ENCODE measurements around the gene FAM170B. TPM values are rescaled to one million over a fixed set of nuclear protein-coding genes. Genes with fewer than 3 reads are reported as not detected.

The FAM170B gene
- total RNA-seq, 6 donors from 2014 or later: 0.24 TPM; not detected in 5

DNA sequence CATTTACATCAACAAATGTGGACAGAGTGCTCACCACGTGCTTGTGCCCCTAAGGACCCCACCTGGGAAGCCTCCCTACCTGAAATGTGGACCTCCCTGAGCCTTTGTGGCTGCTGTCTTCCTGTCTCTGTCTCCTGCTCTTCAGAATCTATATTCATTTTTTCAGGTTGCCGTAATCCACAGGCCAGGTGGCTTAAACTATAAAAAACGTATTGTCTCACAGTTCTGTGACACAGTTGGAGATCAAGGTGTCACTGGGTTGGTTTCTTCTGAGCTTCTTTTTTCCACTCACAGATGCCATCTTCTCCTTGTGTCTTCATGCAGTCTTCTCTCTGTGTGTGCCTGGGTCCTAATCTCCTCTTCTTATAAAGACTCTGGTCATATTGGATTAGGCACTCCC lies 12.9 kb downstream of the FAM170B start:
- Histone ChIP-seq H3K4me1 (peaks cover 0 to under 1% (median 0%) of the 10 kb centered on the region in 4 donors), H3K27me3 (no peaks in the 10 kb centered on the region), H3K4me3 (no peak overlapping the region), H3K27ac (no peak overlapping the region), H3K9me3 (no peaks in the 10 kb centered on the region), H3K36me3 (no peaks in the 10 kb centered on the region)
- no peak for DNase-seq
- no peak for TF ChIP-seq EP300 (IDR thresholded peaks at IDR 0.05)
- ATAC-seq (ENCODE audit: low FRiP score in 2 of 2): no peak
- WGBS, 2 donors: 86 to 87% methylated on average over 3 of the region's 3 CpGs

DNA sequence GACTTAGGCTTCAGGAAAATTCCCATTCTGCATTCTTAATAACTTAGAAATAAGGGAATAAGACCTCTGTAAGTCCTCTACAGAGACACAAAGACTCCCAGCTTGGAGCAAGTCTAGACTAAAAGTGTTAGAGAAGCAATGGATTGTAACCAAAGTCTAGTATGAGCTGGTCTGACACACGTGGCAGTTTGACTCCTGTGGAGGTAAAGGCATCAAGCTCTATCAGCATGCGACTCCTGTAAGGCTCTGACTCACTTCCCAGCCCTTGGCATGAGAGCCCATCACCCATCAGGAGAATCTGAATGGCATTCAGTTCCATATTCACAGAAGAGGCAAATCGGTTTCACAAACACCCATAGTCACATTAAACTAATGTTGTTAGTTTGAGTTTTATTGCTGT lies 14.1 kb downstream of the FAM170B start:
- Histone ChIP-seq H3K36me3 (no peaks in the 10 kb centered on the region), H3K4me1 (peaks cover 0 to 8% (median 0%) of the 10 kb centered on the region in 4 donors), H3K9me3 (no peaks in the 10 kb centered on the region), H3K27me3 (no peaks in the 10 kb centered on the region), H3K27ac (no peak overlapping the region), H3K4me3 (no peak overlapping the region)
- DNase-seq: no peak
- TF ChIP-seq, protein P1, sequence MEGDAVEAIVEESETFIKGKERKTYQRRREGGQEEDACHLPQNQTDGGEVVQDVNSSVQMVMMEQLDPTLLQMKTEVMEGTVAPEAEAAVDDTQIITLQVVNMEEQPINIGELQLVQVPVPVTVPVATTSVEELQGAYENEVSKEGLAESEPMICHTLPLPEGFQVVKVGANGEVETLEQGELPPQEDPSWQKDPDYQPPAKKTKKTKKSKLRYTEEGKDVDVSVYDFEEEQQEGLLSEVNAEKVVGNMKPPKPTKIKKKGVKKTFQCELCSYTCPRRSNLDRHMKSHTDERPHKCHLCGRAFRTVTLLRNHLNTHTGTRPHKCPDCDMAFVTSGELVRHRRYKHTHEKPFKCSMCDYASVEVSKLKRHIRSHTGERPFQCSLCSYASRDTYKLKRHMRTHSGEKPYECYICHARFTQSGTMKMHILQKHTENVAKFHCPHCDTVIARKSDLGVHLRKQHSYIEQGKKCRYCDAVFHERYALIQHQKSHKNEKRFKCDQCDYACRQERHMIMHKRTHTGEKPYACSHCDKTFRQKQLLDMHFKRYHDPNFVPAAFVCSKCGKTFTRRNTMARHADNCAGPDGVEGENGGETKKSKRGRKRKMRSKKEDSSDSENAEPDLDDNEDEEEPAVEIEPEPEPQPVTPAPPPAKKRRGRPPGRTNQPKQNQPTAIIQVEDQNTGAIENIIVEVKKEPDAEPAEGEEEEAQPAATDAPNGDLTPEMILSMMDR (IDR thresholded peaks at IDR 0.05): no peak
- no peak for ATAC-seq (ENCODE audit: low FRiP score in 2 of 2)
- 61 to 68% methylated on average over 3 of the region's 3 CpGs for WGBS, 2 donors

DNA sequence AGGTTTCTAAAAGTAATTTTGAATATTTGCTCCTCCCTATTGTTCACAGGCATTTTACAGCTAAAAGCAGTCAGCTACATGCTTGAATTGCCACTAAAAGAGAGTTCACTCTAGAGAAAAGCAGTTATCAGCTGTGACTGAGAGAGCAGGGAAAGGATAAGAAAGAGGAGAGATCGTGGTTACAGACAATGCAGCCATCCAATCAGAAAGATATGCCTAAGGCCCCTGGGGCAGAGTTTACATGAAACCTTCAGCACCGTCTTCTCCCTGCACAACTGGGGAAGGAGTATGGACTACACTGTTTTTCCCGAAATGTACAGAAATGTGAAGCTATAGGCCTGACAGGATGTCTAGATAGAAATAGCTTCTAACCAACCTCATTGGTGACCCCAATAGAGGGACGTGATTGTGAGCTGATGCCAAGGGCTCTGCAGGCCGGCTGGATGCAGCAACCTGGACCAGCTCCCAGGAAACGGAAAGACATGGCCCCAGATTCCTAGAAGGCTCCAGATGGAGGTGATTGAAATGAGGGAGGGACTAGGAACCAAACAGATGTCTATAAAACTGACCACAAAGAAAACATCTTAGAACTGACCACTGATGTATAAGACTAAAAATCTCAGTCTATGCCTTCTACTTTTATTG lies 15.3 kb downstream of the FAM170B start:
- Histone ChIP-seq H3K36me3 (no peaks in the 10 kb centered on the region), H3K27ac (no peak overlapping the region), H3K4me1 (peaks cover 0 to 15% (median 4%) of the 10 kb centered on the region in 4 donors), H3K27me3 (no peaks in the 10 kb centered on the region), H3K4me3 (no peak overlapping the region), H3K9me3 (no peaks in the 10 kb centered on the region)
- WGBS, 2 donors: 74 to 76% methylated on average over 6 of the region's 6 CpGs
- ATAC-seq (ENCODE audit: low FRiP score in 2 of 2) (no peak), DNase-seq (no peak)
- TF ChIP-seq, protein P1 (IDR thresholded peaks at IDR 0.05): no peak
- TF ChIP-seq EP300 (IDR thresholded peaks at IDR 0.05): no peak
- no peak for TF ChIP-seq POLR2A (IDR thresholded peaks at IDR 0.05)
- no peak for TF ChIP-seq POLR2AphosphoS5 (IDR thresholded peaks at IDR 0.05)

DNA sequence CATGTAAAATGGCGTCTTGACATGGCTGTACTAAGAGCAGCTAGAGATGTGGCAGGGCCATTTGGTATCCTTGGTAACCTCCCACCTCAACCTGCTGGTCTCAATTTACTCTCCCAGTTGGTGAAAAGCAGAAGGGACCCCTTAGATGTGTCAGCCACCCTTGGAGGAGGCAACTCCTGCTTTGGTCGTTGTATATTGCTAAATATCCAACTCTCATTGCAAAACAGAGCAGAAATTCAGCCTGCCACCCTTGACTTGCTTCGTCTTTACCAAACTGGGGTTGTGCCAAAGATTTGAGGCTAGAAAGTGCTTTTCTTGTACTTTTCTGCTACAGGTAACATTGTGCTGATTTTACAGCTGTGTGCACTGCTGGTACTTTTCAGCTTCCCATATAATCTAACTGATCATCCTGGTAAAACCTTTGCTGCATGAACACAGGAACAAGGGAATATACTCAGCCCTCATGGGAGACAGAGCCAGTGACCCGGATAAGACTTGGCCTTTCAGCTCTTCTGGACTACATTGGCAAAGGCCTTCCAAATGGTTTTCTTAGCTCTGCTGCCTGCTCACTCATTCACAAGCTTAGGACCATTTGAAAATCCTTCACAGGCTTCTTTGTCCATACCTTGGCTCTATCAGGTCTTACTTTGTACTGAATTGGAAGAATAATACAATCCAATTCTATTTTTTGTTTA lies 16.3 kb downstream of the FAM170B start:
- DNase-seq (no peak), ATAC-seq (ENCODE audit: low FRiP score in 2 of 2) (no peak)
- H3K4me3 ChIP-seq: no peak overlapping the region
- no peak for TF ChIP-seq POLR2A (IDR thresholded peaks at IDR 0.05)
- no peak for TF ChIP-seq POLR2AphosphoS5 (IDR thresholded peaks at IDR 0.05)
- TF ChIP-seq EP300 (IDR thresholded peaks at IDR 0.05): no peak
- TF ChIP-seq, protein P1 (IDR thresholded peaks at IDR 0.05): no peak
- H3K36me3 ChIP-seq: no peaks in the 10 kb centered on the region
- no peaks in the 10 kb centered on the region for H3K27me3 ChIP-seq
- WGBS, 2 donors: 64 to 71% methylated on average over 4 of the region's 4 CpGs
- H3K27ac ChIP-seq: no peak overlapping the region
- no peaks in the 10 kb centered on the region for H3K9me3 ChIP-seq
- H3K4me1 ChIP-seq: peaks cover 0 to 22% (median 9%) of the 10 kb centered on the region in 4 donors

DNA sequence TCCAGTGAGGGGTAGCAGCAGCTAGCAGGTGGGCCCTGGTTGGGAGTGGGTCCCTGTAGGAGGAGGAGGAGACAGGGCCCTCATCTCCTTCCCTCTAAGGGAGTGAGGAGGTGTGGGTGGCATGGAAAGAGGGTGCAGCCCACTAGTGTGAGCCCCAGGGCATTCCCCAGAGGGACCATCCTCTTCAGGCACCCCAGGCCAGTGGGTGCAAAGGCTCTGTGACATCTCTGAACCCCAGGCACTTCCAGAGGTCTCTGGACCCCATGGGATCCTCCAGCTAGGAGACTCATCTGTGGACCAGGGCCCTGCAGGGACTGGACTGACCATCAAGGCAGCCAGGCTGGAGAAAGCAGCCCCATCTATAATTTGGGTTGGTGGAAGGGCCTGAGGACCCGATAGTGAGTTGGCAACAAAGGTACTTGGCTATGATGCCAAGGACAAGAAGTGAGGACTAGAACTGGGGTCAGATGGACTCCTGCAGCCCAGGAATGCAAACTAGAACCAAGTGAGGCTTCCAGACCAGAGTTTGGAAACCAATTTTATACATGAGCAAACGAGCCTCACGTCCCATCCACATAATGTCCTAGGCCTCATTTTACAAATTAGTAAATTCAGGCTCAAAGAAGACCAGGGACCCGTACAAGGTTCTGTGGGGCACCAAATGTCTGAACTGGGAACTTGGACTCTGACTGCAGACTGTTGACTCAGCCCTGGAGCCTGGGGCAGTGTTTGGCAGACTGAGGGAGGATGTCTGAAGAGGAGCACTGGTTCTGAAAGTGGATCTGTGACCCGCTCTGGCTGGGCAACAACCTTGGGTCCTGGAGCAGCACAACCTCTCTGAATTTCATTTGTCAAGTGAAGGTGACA lies 17.1 kb downstream of the FAM170B start:
- Histone ChIP-seq H3K27ac (no peak overlapping the region), H3K4me3 (no peak overlapping the region), H3K9me3 (no peaks in the 10 kb centered on the region), H3K36me3 (no peaks in the 10 kb centered on the region), H3K4me1 (peaks cover 0 to 28% (median 9%) of the 10 kb centered on the region in 4 donors), H3K27me3 (no peaks in the 10 kb centered on the region)
- TF ChIP-seq POLR2A (IDR thresholded peaks at IDR 0.05) (no peak), EP300 (IDR thresholded peaks at IDR 0.05) (no peak), POLR2AphosphoS5 (IDR thresholded peaks at IDR 0.05) (no peak)
- TF ChIP-seq, protein P1 (IDR thresholded peaks at IDR 0.05): no peak
- WGBS, 2 donors: 92 to 95% methylated on average over 3 to 5 of the region's 5 CpGs
- DNase-seq: no peak
- ATAC-seq (ENCODE audit: low FRiP score in 2 of 2): no peak
